Trophoblast cell (in vitro differentiated cells and primary cell): ENCODE results near the gene GJB1.
"Not testable (repeated sequence)": the region's sequence is repeated elsewhere in the genome, so short reads cannot be mapped to it uniquely, and the experiment has no call there.

Experiments used
- DNase-seq, 2 donors: peaks; one replicate each; pipeline ENCODE4 v3.0.0-alpha.2; 2016
- H2AFZ ChIP-seq: 2 replicates; pipeline ENCODE4 v1.6.1; 2013; ENCODE audit warnings: low read length, moderate library complexity, mild to moderate bottlenecking; ENCODE audit not compliant: insufficient read depth, poor library complexity
- H2AK5ac ChIP-seq: 2 replicates; pipeline ENCODE4 v1.6.1; 2013; ENCODE audit warnings: mild to moderate bottlenecking, low read length
- H2BK120ac ChIP-seq: 2 replicates; pipeline ENCODE4 v1.6.1; 2013; ENCODE audit warnings: low read length, mild to moderate bottlenecking, moderate library complexity; ENCODE audit not compliant: insufficient read depth, poor library complexity
- H2BK12ac ChIP-seq: 2 replicates; pipeline ENCODE4 v1.6.1; 2013; ENCODE audit warnings: mild to moderate bottlenecking, low read length, moderate library complexity
- H2BK5ac ChIP-seq: 2 replicates; pipeline ENCODE4 v1.6.1; 2013; ENCODE audit warnings: low read length, low read depth, moderate library complexity, mild to moderate bottlenecking; ENCODE audit not compliant: poor library complexity
- H3K14ac ChIP-seq: 2 replicates; pipeline ENCODE4 v1.6.1; 2013; ENCODE audit warnings: mild to moderate bottlenecking, low read length
- H3K18ac ChIP-seq: 2 replicates; pipeline ENCODE4 v1.6.1; 2013; ENCODE audit warnings: mild to moderate bottlenecking, low read length
- H3K23ac ChIP-seq: 2 replicates; pipeline ENCODE4 v1.6.1; 2013; ENCODE audit warnings: low read length
- H3K27ac ChIP-seq: 2 replicates; pipeline ENCODE4 v1.5.1; 2013; ENCODE audit warnings: low read depth, mild to moderate bottlenecking, inconsistent platforms, low read length, moderate library complexity
- H3K27me3 ChIP-seq: 2 replicates; pipeline ENCODE4 v1.6.1; 2013; ENCODE audit warnings: inconsistent platforms, mild to moderate bottlenecking, low read length, moderate library complexity; ENCODE audit not compliant: insufficient read depth
- H3K36me3 ChIP-seq, 2 experiments: 1 replicate in 1 of 2; 2 replicates in 1 of 2; pipeline ENCODE4 v1.6.1; 2013; ENCODE audit warnings: low read length in 2 of 2, mild to moderate bottlenecking in 2 of 2, moderate library complexity in 1 of 2; ENCODE audit not compliant: insufficient read depth in 2 of 2, control insufficient read depth in 1 of 2
- H3K4ac ChIP-seq: 2 replicates; pipeline ENCODE4 v1.6.1; 2013; ENCODE audit warnings: low read depth, mild to moderate bottlenecking, low read length, moderate library complexity
- H3K4me1 ChIP-seq, 2 experiments: 1 replicate in 1 of 2; 2 replicates in 1 of 2; pipeline ENCODE4 v1.6.1; 2013; ENCODE audit warnings: low read length in 2 of 2, mild to moderate bottlenecking in 2 of 2, moderate library complexity in 1 of 2; ENCODE audit not compliant: insufficient read depth in 2 of 2, control insufficient read depth in 1 of 2
- H3K4me2 ChIP-seq: 2 replicates; pipeline ENCODE4 v1.6.1; 2013; ENCODE audit warnings: inconsistent platforms, mild to moderate bottlenecking, low read length, moderate library complexity
- H3K4me3 ChIP-seq: 2 replicates; pipeline ENCODE4 v1.5.1; 2013; ENCODE audit warnings: mild to moderate bottlenecking, low read depth, low read length, inconsistent platforms
- H3K79me1 ChIP-seq: one replicate; pipeline ENCODE4 v1.6.1; 2013; ENCODE audit warnings: low read length
- H3K79me2 ChIP-seq: 2 replicates; pipeline ENCODE4 v1.6.1; 2013; ENCODE audit warnings: low read length, mild to moderate bottlenecking; ENCODE audit not compliant: control insufficient read depth, insufficient read depth, poor library complexity
- H3K9ac ChIP-seq: 2 replicates; pipeline ENCODE4 v1.6.1; 2013; ENCODE audit warnings: mild to moderate bottlenecking, low read length
- H3K9me3 ChIP-seq: 2 replicates; pipeline ENCODE4 v1.6.1; 2013; ENCODE audit warnings: low read depth, mild to moderate bottlenecking, control low read depth, inconsistent platforms, low read length; ENCODE audit not compliant: insufficient read depth
- H4K12ac ChIP-seq: 2 replicates; pipeline ENCODE4 v1.6.1; 2013; ENCODE audit warnings: low read depth, mild to moderate bottlenecking, low read length, moderate library complexity
- H4K8ac ChIP-seq: 2 replicates; pipeline ENCODE4 v1.6.1; 2013; ENCODE audit warnings: low read depth, mild to moderate bottlenecking, low read length, moderate library complexity
- H4K91ac ChIP-seq: one replicate; pipeline ENCODE4 v1.6.1; 2013; ENCODE audit warnings: low read depth, mild to moderate bottlenecking, low read length, moderate library complexity
- WGBS: extraction: QIAGEN DNeasy Blood & Tissue Kit; methylation state at CpG from one replicate; pipeline ENCODE4 v1.1.7; 2013; ENCODE audit warnings: missing lambda C conversion rate; ENCODE audit not compliant: insufficient read length, insufficient coverage; ENCODE audit errors: extremely low coverage; 5-methylcytosine and 5-hydroxymethylcytosine counted together

Gene GJB1

GRCh38 chrX:71254092-71254963 lies 31.3 kb downstream of the GJB1 start, which contains the start of gene ZMYM3:
ZMYM3 (minus strand) TSS chrX:71254140; CDS start chrX:71253255, 885 bp downstream.
- H3K4ac ChIP-seq, result peak within 1 kb of the TSS; percentile 53
- peak within 1 kb of the TSS; percentile 92 for H3K14ac ChIP-seq
- H3K27ac ChIP-seq, result peak within 1 kb of the TSS; percentile 72
- H3K4me1 ChIP-seq, result peaks cover 6 to 9% of the 10 kb centered on the region in 2 experiments
- peak within 1 kb of the TSS; percentile 91 for H4K8ac ChIP-seq
- no peaks in the 10 kb centered on the region for H3K27me3 ChIP-seq
- peak within 1 kb of the TSS; percentile 61 for H2AFZ ChIP-seq
- peaks cover 9% of the 10 kb centered on the region for H3K79me1 ChIP-seq
- peak within 1 kb of the TSS; percentile 80 for H3K9ac ChIP-seq
- H2AK5ac ChIP-seq, result peak within 1 kb of the TSS; percentile 15
- no peaks in the 10 kb centered on the region for H3K9me3 ChIP-seq
- peak; percentile 70 to 77 for DNase-seq
- H3K36me3 ChIP-seq, result peaks cover 17 to 18% of the 10 kb centered on the region in 2 experiments
- WGBS, result no CpG with 5 or more reads among the region's 54 CpGs
- peak within 1 kb of the TSS; percentile 77 for H3K18ac ChIP-seq
- H2BK5ac ChIP-seq, result peak within 1 kb of the TSS; percentile 69
- H4K12ac ChIP-seq, result peak within 1 kb of the TSS; percentile 75
- peak within 1 kb of the TSS; percentile 62 for H2BK120ac ChIP-seq
- peak within 1 kb of the TSS; percentile 79 for H3K4me3 ChIP-seq
- peak within 1 kb of the TSS; percentile 94 for H3K4me2 ChIP-seq
- no peak within 1 kb of the TSS for H3K23ac ChIP-seq
- peak within 1 kb of the TSS; percentile 35 for H2BK12ac ChIP-seq
- H3K79me2 ChIP-seq, result peaks cover 2% of the 10 kb centered on the region
- peak within 1 kb of the TSS; percentile 77 for H4K91ac ChIP-seq

- no peak overlapping the region for H2BK12ac ChIP-seq
- no peak overlapping the region for H3K4ac ChIP-seq
- DNase-seq, result no peak
- peaks cover 9% of the 10 kb centered on the region for H3K79me1 ChIP-seq
- H3K27me3 ChIP-seq, result no peaks in the 10 kb centered on the region
- H3K27ac ChIP-seq, result no peak overlapping the region
- no peak overlapping the region for H3K4me3 ChIP-seq
- no peaks in the 10 kb centered on the region for H3K9me3 ChIP-seq
- H2BK5ac ChIP-seq, result no peak overlapping the region
- H4K8ac ChIP-seq, result no peak overlapping the region
- peaks cover 0 to under 1% of the 10 kb centered on the region in 2 experiments for H3K36me3 ChIP-seq
- H3K4me1 ChIP-seq, result peaks cover 6 to 9% of the 10 kb centered on the region in 2 experiments
- no peak overlapping the region for H3K9ac ChIP-seq
- H3K79me2 ChIP-seq, result peaks cover 2% of the 10 kb centered on the region
- no peak overlapping the region for H3K14ac ChIP-seq
- no peak overlapping the region for H2AFZ ChIP-seq
- no peak overlapping the region for H3K18ac ChIP-seq
- no peak overlapping the region for H4K12ac ChIP-seq
- H3K4me2 ChIP-seq, result no peak overlapping the region
- no peak overlapping the region for H2AK5ac ChIP-seq
- no peak overlapping the region for H4K91ac ChIP-seq
- H2BK120ac ChIP-seq, result no peak overlapping the region
- WGBS, result no CpG with 5 or more reads among the region's 6 CpGs
- no peak overlapping the region for H3K23ac ChIP-seq
Observed at GRCh38 chrX:71256051-71256450, 33.0 kb downstream of the GJB1 start.

- Histone ChIP-seq H3K4me2 (no peak overlapping the region), H4K8ac (no peak overlapping the region), H3K36me3 (no peaks in the 10 kb centered on the region), H3K79me2 (peaks cover 2% of the 10 kb centered on the region), H2BK12ac (no peak overlapping the region), H3K4me1 (peaks cover 6 to 9% of the 10 kb centered on the region in 2 experiments), H3K9ac (no peak overlapping the region), H3K18ac (no peak overlapping the region), H2AK5ac (no peak overlapping the region), H2AFZ (no peak overlapping the region), H3K79me1 (peaks cover 9% of the 10 kb centered on the region), H4K12ac (no peak overlapping the region), H4K91ac (no peak overlapping the region), H3K27ac (no peak overlapping the region), H3K4me3 (no peak overlapping the region), H3K14ac (no peak overlapping the region), H3K23ac (no peak overlapping the region), H2BK5ac (no peak overlapping the region), H3K27me3 (no peaks in the 10 kb centered on the region), H3K4ac (no peak overlapping the region), H2BK120ac (no peak overlapping the region), H3K9me3 (no peaks in the 10 kb centered on the region)
- no peak for DNase-seq
- WGBS, result no CpG with 5 or more reads among the region's 4 CpGs
Observed at GRCh38 chrX:71256856-71257255, 33.8 kb downstream of the GJB1 start.

- DNase-seq, H3K4me2 ChIP-seq, H2AFZ ChIP-seq, H4K91ac ChIP-seq, H3K9me3 ChIP-seq, H2BK5ac ChIP-seq, H2BK12ac ChIP-seq, H3K9ac ChIP-seq, H3K79me1 ChIP-seq, H3K18ac ChIP-seq, H3K36me3 ChIP-seq, H3K27ac ChIP-seq, H4K8ac ChIP-seq, H3K4me3 ChIP-seq, H2BK120ac ChIP-seq, H3K79me2 ChIP-seq, H3K23ac ChIP-seq, H3K14ac ChIP-seq, H2AK5ac ChIP-seq, H4K12ac ChIP-seq, H3K4me1 ChIP-seq, H3K27me3 ChIP-seq, H3K4ac ChIP-seq: not testable (repeated sequence)
Observed at GRCh38 chrX:71268624-71269023, 45.6 kb downstream of the GJB1 start.
